ENCODE results near the gene SEMA3G.

GRCh38 chr3:52432691-52433141, 12.2 kb downstream of the SEMA3G start:
- TF ChIP-seq CTCF (conservative IDR thresholded peaks at IDR 0.05; ENCODE audit: low read depth, low read length) (no peak), EZH2 (IDR thresholded peaks at IDR 0.05; ENCODE audit: low read length, unreplicated experiment) (no peak), EZH2phosphoT487 (IDR thresholded peaks at IDR 0.05; ENCODE audit: borderline replicate concordance, low read length) (no peak)
